ENCODE data around the gene DACT1. TPM values are rescaled to one million over a fixed set of nuclear protein-coding genes. Genes with fewer than 3 reads are reported as not detected.

The DACT1 gene
- polyA plus RNA-seq, 1 of the 3 experiments (the other 2 are of a cell fraction), result 3.3 TPM

GRCh38 chr14:58593977-58594376, 43.8 kb upstream of the DACT1 start (continued):
- TF ChIP-seq ZBTB33 (IDR thresholded peaks at IDR 0.05; ENCODE audit: borderline replicate concordance, low read depth), result no peak

- Histone ChIP-seq H4K20me1 (ENCODE audit: insufficient read depth) (no peaks in the 10 kb centered on the region), H3K9me3 (no peaks in the 10 kb centered on the region), H3K79me2 (ENCODE audit: insufficient read depth) (no peaks in the 10 kb centered on the region), H3K9ac (no peak overlapping the region), H3K4me3 (ENCODE audit: low read depth in 2 of 2, low read length in 1 of 2) (no peak overlapping the region), H3K4me2 (no peak overlapping the region), H3K4me1 (ENCODE audit: control insufficient read depth in 1 of 2, insufficient read depth in 2 of 2, low read depth in 1 of 2, low read length in 1 of 2) (no peaks in the 10 kb centered on the region), H2AFZ (ENCODE audit: low read depth) (no peak overlapping the region), H3K36me3 (replicated peaks in 1 of 2; ENCODE audit: control insufficient read depth in 1 of 2, insufficient read depth in 2 of 2, low read length in 1 of 2) (no peaks in the 10 kb centered on the region), H3K27ac (ENCODE audit: low read depth in 2 of 2, low read length in 1 of 2) (no peak overlapping the region), H3F3A (replicated peaks; ENCODE audit: insufficient read depth) (no peaks in the 10 kb centered on the region), H3K9me2 (no peaks in the 10 kb centered on the region), H3K27me3 (ENCODE audit: insufficient read depth) (no peaks in the 10 kb centered on the region)
- CTCF ChIA-PET, result interaction anchor here (1.4 kb wide), 1 partner anchor 42 kb away, joined by 5 read pairs; no protein-coding TSS in a partner anchor
- TF ChIP-seq JUND (IDR thresholded peaks at IDR 0.05) (no peak), CTCF (IDR thresholded peaks at IDR 0.05) (no peak), SMC3 (IDR thresholded peaks at IDR 0.05; ENCODE audit: low read depth, low read length) (no peak), FOSL2 (IDR thresholded peaks at IDR 0.05; ENCODE audit: borderline replicate concordance, low read depth) (no peak), FOXM1 (IDR thresholded peaks at IDR 0.05; ENCODE audit: low read depth) (no peak), NFIC (IDR thresholded peaks at IDR 0.05; ENCODE audit: borderline replicate concordance) (no peak), CHD2 (IDR thresholded peaks at IDR 0.05; ENCODE audit: low read length, partially characterized antibody) (no peak), GATA2 (CRISPR knock-in tag; IDR thresholded peaks at IDR 0.05) (no peak), RAD21 (IDR thresholded peaks at IDR 0.05; ENCODE audit: low read length) (no peak), USF1 (IDR thresholded peaks at IDR 0.05; ENCODE audit: borderline replicate concordance, low read depth) (no peak), RXRA (IDR thresholded peaks at IDR 0.05; ENCODE audit: borderline replicate concordance, low read depth) (no peak), TEAD4 (IDR thresholded peaks at IDR 0.05; ENCODE audit: borderline replicate concordance, insufficient read depth) (no peak), SIN3A (IDR thresholded peaks at IDR 0.05; ENCODE audit: borderline replicate concordance, low read depth, low read length) (no peak), FOXJ3 (CRISPR knock-in tag; IDR thresholded peaks at IDR 0.05) (no peak), ELF1 (IDR thresholded peaks at IDR 0.05) (no peak), TCF12 (IDR thresholded peaks at IDR 0.05) (no peak)
- DNase-seq, result no peak
- POLR2A ChIA-PET, result no interaction called here
- 71% methylated on average over 4 of the region's 4 CpGs for WGBS (ENCODE audit: low lambda C conversion rate)
Observed at GRCh38 chr14:58597041-58597440, 40.7 kb upstream of the DACT1 start.

Measured in SK-N-SH (cell line).